HG02970 (cell line): ENCODE measurements around the gene CRACR2B.

Experiments used
- ATAC-seq: cut with Tn5 transposase; IDR thresholded peaks from one replicate; pipeline ENCODE4 v1.9.1; 2021; ENCODE audit warnings: mild to moderate bottlenecking, moderate library complexity, moderate number of reproducible peaks; ENCODE audit not compliant: unreplicated experiment, low FRiP score

CRACR2B gene

DNA sequence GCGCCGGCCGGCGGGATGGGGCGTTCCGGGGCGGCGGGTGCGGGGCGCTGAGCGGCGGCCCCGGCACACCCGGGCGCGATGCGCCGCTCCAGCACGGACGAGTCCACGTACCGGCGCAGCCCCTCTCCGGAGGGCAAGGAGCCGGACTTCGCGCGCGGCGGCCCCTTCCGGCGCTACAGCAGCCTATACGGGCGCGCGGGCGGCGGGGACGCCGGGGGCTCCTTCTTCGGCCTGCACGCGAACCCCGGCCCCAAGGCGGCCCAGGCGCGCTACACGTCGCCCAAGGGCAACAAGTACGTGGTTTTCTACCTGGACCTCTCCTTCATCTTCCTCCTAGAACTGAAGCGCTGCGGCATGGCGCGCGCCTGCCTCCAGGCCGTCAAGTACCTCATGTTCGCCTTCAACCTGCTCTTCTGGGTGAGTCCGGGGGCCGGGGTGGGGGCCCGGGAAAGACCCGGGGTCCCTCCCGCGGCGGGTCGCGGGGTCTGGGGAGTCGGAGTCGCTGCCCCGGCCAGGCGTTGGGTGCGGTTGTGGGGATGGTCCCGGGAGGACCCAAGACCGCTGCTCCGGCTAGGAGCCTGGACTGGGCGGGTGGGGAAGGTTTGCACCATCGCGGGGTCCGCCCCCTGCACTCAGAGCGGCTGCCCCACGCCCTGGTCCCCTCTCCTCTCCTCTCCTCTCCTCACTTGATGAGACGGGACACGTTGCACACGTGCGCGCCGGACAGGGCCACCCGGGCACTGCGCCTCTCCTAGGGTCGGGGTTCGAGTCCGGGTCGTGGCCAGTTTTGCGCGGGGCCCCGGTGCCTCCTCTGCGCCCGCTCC is 22.4 kb downstream of the CRACR2B start:
- ATAC-seq, result no peak

DNA sequence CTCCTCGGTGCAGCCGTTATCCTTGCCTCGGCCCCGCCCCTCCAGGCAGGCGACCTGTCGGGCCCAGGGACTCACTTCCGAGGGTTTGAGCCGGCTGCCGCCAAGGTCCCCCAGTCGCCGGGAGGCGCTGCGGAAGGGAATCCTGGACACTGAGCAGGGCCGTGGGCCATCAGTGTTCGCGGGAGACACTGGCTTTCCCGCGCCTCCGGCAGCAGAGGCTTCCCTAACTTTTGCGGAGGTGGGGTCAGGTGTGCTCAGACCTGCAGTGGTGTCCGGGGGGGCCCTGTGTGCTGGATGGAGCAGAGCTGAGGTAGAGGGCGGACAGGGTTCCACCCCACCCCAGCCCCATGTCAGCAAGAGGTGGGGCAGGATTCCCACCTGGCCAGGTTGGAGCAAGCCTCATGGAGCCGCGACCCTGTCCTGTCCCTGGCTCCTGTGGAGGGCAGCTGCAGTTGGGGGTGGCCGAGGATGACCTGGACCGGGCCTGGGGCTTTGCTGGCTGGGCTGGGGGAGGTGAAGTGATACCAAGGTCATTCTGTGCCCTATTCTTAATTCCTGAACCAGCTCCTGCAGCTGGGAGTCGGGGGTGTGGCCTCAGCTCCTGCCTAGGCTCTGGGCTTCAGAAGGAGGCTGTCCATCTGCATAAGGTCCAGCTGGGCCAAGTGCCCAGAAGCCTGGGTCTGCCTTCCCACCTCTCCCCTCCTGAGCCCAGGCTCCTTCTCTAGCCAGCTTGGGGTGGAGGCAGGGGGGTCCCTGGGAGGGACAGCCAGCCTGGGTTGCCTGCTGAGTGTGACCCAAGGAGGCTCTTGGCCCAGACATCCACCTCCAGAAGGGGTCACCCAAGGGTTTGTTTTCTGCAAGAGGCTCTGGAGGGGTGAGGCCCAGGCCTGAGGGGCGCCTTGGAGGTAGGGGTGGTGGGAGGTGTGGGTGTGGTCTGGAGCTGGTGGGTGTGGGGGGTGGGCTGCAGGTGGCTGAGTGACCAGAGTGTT is 23.4 kb downstream of the CRACR2B start:
- ATAC-seq, result no peak

DNA sequence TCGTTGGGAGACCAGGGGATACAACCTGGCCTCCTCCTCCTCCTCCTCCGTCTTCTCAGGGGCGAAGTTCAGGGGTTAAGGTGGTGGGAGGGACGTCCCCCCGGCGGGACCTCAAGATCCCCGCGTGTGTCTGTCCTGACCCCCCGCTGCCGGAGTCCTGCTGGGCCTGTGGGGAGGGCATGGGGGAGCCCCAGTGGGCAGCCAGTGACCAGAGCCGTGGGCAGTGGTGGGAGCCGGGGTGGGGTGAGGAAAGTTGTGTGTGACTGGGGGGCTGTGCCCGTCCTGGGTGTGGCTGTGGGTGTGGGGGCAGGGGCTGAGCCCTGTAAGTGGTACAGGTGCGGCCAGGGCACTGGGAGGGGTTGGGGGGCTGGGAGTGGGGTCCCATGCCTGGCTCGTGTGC is 25.0 kb downstream of the CRACR2B start:
- ATAC-seq, result no peak

DNA sequence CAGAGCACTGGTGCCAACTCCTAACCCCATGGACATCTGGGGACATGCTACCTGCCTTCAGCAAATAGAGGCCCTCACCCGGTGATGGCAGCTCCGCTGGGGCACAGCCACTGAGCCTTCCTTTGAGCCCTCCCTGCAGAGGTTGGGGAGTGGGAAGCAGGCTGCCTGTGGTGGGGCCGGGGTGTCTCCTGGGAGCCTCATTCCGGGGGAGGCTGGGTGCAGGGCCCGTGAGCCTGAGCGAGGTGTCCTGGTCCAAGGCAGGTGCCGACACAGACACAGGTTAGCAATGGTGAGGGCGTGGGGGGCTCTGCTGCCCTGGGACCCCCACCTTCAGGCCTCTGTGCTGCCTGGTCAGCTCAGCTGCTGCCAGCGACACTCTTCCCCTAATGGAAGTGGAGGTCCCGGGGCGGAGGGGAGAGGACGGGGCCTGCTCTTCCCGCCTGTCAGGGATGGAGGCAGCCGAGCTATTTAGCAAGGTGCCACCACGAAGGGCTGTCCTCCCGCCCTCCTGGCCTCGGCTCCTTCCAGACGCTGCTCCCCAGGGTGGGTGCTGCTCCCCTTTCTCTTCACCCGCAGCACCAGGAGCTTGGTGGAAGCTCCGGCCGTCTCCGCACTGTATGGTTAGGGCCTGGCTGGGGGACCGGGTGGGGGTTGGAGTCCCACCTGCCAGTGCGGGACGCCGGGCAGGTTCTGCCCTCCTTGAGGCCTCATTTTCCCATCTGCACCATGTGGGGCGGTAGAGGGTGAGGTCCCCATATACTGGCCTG is 26.1 kb downstream of the CRACR2B start:
- ATAC-seq, result no peak

DNA sequence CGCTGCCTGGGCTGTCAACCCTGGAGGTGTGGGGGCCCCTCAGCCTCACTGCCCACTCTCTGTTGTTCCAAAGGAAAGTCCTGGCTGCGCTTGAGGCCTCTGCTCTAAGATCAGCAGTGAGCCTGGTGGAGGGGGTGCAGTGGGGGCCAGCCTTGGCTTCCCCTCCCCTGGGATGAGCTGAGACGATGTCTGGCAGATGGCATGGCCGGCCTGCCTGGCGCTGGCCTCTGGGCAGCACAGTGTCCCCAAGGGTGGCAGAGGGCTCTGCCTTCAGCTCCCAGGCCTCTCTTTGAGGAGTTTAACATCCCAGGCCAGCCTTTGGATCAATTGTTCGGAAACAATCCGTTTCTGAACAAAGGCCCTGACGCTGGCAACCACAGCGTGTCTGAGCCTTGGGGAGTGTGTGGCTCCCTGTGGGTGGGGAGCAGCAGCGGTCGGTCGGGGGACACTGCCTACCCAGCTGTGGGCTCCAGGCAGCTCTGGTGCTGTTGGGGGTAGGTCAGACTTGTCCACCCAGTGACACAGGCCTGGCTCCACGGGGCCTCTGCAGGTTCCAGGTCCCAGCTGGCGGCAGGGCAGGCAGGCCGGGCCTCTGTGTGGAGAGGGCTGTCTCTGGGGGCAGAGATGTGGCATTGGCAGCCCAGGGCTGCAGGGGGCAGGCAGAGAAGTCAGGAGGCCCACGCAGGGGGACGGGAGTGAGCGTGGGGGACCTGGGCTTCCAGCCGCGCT is 27.0 kb downstream of the CRACR2B start:
- no peak for ATAC-seq

DNA sequence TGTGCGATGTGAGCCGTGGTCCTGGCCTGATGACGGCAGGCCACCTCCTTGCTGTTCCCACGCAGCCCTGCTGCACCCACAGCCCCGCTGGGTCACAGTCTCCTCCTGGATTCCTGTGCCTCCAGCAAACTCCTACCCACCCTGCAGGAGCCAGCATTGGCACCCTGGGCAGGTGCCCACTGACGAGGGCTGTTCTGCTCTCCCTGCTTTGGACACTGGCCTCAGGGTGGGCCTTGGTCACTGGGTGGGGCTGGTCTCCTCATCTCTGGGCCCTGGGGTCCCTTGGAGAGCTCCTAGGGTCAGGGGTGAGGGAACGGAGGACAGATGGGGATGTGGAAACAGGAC is 27.6 kb downstream of the CRACR2B start:
- no peak for ATAC-seq

DNA sequence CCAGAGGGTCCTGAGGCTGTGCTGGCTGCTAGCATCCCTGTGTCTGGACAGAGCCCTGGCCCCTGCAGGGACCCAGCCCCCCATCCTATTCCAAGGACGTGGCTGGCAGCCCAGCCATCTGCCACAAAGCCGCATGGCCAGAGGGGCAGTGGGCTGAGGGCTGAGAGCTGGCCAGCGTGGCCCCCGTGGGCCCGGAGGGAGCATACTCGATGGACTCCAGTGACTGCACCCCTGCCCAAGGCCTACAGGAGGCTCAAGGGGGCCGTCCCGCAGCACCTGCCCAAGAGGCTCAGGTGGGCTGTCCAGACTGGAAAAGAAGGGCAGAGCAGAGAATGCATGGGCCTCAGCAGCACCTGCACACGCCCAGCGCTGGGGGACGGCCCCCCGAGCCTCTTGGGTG is 28.1 kb downstream of the CRACR2B start:
- ATAC-seq, result no peak

DNA sequence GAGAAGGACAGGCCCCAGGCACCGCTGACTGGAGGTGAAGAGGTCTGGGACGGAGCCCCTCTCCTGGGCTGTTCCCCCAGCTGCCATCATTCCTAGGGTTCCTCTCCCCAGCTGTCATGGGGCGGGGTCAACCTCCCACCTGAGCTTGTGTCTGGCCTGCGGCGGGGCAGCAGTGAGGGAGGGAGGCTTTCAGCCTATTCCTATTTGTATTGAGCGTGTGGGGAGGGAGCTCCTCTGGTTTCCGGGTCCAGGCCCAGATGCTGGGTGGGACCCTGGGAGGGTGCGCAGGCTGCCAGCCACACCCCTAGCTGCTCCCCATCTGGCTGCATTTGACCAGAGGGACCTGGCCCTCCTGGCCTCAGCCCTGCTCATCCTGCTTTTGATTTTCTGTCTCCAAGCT is 28.7 kb downstream of the CRACR2B start:
- no peak for ATAC-seq

DNA sequence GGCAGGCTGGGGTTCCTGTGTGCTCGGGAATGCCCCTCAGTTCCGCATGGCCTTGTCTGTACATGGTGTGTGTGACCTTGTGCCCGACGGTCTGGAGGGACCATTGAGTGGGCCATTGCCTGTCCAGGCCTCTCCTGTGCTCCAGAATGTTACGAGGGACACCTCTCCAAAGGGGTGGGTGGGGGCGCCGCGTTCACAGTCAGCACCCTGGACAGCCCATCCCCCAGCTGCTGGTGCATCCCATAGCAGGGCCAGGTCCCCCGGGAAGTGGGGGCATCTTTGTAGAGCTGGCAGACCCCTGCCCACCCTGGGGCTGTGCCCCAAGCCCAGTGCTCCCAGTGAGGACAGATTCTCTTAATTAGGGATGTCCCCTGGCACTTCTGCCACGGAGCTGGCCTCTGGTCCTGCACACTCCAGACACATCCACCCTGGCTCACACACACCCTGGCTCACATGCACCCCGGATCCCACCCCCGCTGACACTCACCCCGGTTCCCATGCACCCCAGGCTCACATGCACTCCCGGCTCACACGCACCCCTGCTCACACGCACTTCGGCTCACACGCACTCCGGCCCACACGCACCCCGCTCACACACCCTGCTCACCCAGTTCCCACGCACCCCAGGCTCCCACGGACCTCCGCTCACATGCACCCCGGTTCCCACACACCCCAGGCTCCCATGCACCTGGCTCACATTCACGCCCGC is 30.5 kb downstream of the CRACR2B start:
- no peak for ATAC-seq

DNA sequence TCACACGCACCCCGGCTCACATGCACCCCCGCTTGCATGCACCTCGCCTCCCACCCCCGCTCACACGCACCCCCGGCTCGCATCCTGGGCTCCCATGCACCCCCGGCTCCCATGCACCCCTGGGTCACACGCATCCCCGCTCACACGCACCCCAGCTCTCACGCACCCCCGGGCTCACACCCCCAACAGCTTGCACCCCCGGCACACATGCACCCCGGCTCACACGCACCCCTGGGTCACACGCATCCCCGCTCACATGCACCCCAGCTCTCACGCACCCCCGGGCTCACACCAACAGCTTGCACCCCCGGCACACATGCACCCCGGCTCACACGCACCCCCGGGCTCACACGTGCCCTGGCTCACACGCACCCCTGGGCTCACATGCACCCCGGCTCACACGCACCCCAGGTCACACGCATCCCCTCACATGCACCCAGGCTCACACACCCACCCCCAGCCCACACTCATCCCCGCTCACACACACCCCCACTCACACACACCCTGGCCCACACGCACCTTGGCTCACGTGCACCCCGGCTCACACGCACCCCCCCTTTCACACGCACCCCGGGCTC is 31.1 kb downstream of the CRACR2B start:
- no peak for ATAC-seq

DNA sequence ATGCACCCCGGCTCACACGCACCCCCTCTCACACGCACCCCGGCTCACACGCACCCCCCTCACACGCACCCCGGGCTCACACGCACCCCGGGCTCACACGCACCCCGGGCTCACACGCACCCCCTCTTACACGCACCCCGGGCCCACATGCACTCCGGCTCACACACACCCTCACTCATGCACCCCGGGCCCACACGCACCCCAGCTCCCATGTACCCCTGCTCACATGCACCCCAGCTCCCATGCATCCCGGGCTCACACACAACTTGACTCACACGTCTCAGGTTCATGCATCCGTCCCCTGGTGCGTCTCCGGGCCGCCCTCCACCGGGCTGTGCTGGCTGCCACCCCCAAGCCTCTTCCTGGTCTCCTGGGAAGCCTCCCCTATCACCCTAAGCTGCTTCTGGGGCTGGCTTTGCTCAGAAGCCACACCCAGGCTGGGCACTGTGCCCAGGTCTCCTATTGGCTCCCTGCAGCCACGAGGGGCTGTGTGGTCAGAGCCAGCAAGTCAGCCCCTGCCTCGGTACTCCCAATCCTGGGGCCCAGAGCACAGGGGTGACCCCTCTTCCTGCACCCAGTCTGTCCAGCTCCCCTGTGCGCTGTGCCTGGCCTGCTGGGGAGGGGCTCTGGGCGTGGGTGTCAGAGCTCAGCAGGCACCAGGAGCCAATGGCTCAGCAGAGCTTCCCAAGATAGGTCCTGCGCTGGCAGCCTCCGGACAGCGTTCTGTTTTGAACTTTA is 31.8 kb downstream of the CRACR2B start:
- no peak for ATAC-seq

DNA sequence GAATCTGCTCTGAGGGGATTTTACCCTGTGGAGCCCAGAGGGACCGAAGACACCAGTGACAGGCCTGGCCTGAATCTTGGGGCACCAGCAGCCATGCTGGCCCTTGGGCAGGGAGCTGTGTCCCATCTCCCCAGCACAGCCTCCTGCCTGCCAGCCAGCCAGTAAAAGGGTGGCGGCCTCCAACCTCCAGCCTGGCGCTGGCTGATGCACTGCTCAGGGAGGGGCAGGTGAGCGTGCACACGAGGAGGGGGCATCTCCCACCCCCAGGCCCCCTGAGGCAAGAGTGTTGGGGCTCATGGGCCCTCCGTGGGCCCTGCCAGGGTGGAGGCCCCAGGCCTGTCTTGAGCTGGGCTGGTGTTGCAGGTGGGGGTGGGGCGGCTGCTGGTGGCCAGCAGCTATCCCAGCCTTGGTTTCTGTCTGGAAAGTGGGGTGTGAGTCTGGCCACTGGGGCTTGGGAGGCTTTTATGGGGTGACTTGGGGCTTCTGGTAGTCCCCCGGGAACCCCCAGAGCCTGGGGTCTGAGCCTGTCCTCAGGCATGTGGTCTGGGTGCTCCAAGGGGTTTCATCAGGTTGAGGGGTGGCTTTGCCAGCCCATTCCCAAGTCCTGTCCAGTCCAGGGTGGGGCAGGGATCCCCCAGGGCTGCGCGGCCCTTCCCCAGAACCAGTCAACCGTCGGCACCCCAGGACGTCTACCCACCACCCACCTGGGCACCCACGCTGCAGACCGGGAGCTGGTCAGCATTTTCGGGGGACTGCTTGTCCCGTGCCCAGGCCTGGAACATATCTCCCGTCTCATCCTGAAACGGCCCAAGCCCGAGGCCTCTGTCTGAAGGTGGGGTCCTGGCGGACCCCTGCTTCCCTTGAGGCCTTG is 32.8 kb downstream of the CRACR2B start:
- no peak for ATAC-seq

DNA sequence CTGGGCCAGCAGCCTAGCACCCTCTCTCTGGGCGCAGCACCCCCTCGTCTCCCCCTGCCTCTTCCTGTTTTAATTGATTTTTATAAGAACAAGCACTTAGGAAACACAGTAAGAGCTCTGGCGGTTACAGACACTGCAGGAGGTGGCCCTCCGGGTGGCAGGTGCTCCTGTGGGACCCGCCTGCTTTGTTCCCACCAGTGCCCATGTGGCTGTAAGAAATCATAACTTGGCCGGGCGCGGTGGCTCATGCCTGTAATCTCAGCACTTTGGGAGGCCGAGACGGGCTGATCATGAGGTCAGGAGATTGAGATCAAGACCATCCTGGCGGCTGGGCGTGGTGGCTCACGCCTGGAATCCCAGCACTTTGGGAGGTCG is 33.4 kb downstream of the CRACR2B start:
- no peak for ATAC-seq

DNA sequence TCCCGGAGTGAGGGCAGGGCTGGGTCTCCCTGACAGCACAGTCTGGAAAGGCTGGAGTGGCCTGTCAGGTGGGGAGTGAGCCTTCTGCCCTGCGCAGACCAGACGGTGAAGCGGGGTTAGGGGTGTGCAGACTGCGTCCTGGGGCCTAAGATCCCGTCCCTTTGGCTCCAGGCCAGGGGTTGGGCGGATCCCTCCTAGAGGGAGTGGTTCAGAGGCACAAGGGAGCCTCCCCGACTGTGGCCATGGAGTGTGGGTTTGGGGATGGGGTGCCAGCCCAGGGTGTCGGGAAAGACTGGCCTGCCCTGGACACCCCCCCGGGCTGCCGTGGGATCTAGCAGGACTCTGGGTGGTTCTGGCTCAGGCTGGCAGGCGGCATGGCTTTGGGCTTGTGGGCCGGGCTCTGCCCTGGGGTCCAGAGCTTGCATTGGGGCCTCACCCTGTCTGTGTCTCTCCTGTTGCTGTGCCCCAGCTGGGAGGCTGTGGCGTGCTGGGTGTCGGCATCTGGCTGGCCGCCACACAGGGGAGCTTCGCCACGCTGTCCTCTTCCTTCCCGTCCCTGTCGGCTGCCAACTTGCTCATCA is 34.5 kb downstream of the CRACR2B start:
- no peak for ATAC-seq

DNA sequence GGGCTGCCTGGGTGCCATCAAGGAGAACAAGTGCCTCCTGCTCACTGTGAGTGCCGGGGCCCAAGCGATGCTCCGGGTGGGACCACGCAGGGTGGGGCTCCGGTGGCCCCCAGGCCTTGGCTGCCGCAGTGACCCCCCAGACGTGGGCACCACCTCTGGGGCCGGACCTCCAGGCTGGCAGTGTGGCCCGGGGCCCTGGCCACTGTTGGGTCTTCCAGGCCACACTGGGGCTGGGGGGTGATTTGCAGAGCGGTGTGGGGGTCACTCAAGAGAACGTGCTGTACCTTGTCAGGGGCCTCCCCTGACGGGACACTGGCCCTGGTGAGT is 34.9 kb downstream of the CRACR2B start:
- no peak for ATAC-seq

DNA sequence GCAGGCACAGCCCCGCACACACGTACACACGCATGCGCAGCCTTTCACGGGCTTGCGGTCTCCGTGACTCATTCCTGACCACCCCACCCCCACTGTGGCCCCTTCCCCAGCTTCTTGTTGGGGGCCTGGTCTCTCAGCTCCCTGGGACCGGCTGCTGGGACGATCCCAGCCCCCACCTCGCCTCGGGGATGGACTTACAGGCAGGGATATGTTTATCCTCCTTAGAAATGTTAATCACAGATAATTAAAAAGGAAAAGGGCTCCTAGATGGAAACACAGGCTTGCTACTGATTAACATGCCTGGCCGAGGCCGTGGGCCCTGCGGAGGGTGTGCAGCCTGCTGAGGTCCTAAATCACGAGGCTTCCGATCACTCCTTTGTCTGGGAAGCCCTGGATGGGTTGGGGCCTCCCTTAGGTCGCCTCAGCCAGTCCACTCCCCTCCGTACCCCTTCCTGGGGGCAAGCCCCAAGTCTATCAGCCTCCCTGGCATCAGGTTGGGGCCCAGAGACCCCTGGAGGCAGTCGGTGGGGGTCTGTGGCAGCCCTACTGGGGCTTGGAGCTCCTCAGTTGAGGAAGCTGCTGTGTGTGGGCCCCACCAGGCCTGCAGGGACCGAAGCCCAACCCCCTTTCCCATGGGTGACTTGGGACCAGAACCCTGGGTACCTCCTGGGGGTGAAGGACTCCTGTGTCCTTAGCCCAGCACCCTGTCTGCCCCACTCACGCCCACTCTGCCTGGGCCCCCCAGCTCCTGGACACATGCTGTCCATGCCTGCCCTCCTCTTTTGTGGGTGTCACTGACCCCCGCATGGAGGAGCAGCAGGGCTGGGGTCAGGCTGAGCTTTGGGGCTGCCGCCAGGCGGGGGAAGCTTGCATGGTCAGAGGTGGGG is 35.5 kb downstream of the CRACR2B start:
- no peak for ATAC-seq
